ENCODE measurements around the gene COL4A1.
A peak's percentile ranks its signal among the peaks of the same experiment; 100 is the strongest.

COL4A1 gene

GRCh38 chr13:110291286-110291685 is 15.7 kb downstream of the COL4A1 start:
- H3K27ac ChIP-seq (replicated peaks; ENCODE audit: low read length), result no peak overlapping the region

GRCh38 chr13:110290826-110291225 is 16.1 kb downstream of the COL4A1 start:
- H3K9ac ChIP-seq (ENCODE audit: low read depth, low read length, poor library complexity), result no peak overlapping the region
- no peak overlapping the region for H2BK15ac ChIP-seq (ENCODE audit: low read length)
- H3K9me3 ChIP-seq (replicated peaks in 1 of 2; ENCODE audit: control insufficient read depth in 2 of 2, insufficient read depth in 1 of 2, low read depth in 1 of 2, low read length in 2 of 2), result peaks cover 0 to 4% of the 10 kb centered on the region in 2 donors
- H3K4me1 ChIP-seq (ENCODE audit: control insufficient read depth in 2 of 2, insufficient read depth in 1 of 2, low read depth in 1 of 2, low read length in 2 of 2), result peaks cover 12 to 15% of the 10 kb centered on the region in 2 donors
- no peaks in the 10 kb centered on the region for H3K27me3 ChIP-seq (ENCODE audit: control insufficient read depth in 3 of 3, insufficient read depth in 3 of 3, low read depth in 1 of 3, low read length in 3 of 3)
- H4K8ac ChIP-seq (ENCODE audit: low read depth, low read length), result no peak overlapping the region
- H2BK5ac ChIP-seq (ENCODE audit: low read length), result no peak overlapping the region
- peak overlapping the region; percentile 12 for H3K18ac ChIP-seq (ENCODE audit: low read length)
- H3K23ac ChIP-seq (ENCODE audit: low read depth, low read length, poor library complexity), result peak overlapping the region; percentile 56
- H4K91ac ChIP-seq (ENCODE audit: low read depth, low read length, poor library complexity), result no peak overlapping the region
- H3K27ac ChIP-seq (replicated peaks; ENCODE audit: low read length), result no peak overlapping the region
- no peak overlapping the region for H2AK5ac ChIP-seq (ENCODE audit: low read depth, low read length)
- H3K4me3 ChIP-seq (ENCODE audit: low read length in 2 of 2), result no peak overlapping the region
- no peak overlapping the region for H2BK120ac ChIP-seq (ENCODE audit: low read depth, low read length)
- H3K4ac ChIP-seq (ENCODE audit: low read length), result no peak overlapping the region
- H3K4me2 ChIP-seq (ENCODE audit: insufficient read depth, low read length, poor library complexity, severe bottlenecking), result no peak overlapping the region
- H2AFZ ChIP-seq (ENCODE audit: low read length), result no peak overlapping the region
- peaks cover 7% of the 10 kb centered on the region for H3K79me1 ChIP-seq (ENCODE audit: low read depth, low read length)
- peaks cover 0 to 12% of the 10 kb centered on the region in 2 donors for H3K36me3 ChIP-seq (replicated peaks in 1 of 2; ENCODE audit: control insufficient read depth in 2 of 2, insufficient read depth in 2 of 2, low read length in 2 of 2)
- WGBS, 2 donors (ENCODE audit: extremely low coverage in 2 of 2, insufficient read length in 2 of 2, insufficient replicate concordance in 1 of 2), result no CpG with 5 or more reads among the region's 15 CpGs
- no peak overlapping the region for H2BK12ac ChIP-seq (ENCODE audit: low read length)
- no peak overlapping the region for H3K14ac ChIP-seq (ENCODE audit: low read length)
- DNase-seq (ENCODE audit: low spot score), result no peak

More at GRCh38 chr13:110291286-110291685, 15.7 kb downstream of the COL4A1 start:
- no peak overlapping the region for H2AK5ac ChIP-seq (ENCODE audit: low read depth, low read length)
- H3K9ac ChIP-seq (ENCODE audit: low read depth, low read length, poor library complexity), result no peak overlapping the region
- H4K8ac ChIP-seq (ENCODE audit: low read depth, low read length), result no peak overlapping the region
- no peak overlapping the region for H3K4me2 ChIP-seq (ENCODE audit: insufficient read depth, low read length, poor library complexity, severe bottlenecking)
- H2BK120ac ChIP-seq (ENCODE audit: low read depth, low read length), result no peak overlapping the region
- peaks cover 7% of the 10 kb centered on the region for H3K79me1 ChIP-seq (ENCODE audit: low read depth, low read length)
- DNase-seq (ENCODE audit: low spot score), result no peak
- no peak overlapping the region for H3K4ac ChIP-seq (ENCODE audit: low read length)
- H2BK12ac ChIP-seq (ENCODE audit: low read length), result no peak overlapping the region
- H3K27me3 ChIP-seq (ENCODE audit: control insufficient read depth in 3 of 3, insufficient read depth in 3 of 3, low read depth in 1 of 3, low read length in 3 of 3), result no peaks in the 10 kb centered on the region
- no peak overlapping the region for H3K23ac ChIP-seq (ENCODE audit: low read depth, low read length, poor library complexity)
- H3K4me1 ChIP-seq (ENCODE audit: control insufficient read depth in 2 of 2, insufficient read depth in 1 of 2, low read depth in 1 of 2, low read length in 2 of 2), result peaks cover 12 to 15% of the 10 kb centered on the region in 2 donors
- H3K36me3 ChIP-seq (replicated peaks in 1 of 2; ENCODE audit: control insufficient read depth in 2 of 2, insufficient read depth in 2 of 2, low read length in 2 of 2), result peaks cover 0 to 12% of the 10 kb centered on the region in 2 donors
- H2BK15ac ChIP-seq (ENCODE audit: low read length), result no peak overlapping the region
- no peak overlapping the region for H4K91ac ChIP-seq (ENCODE audit: low read depth, low read length, poor library complexity)
- no peak overlapping the region for H2BK5ac ChIP-seq (ENCODE audit: low read length)
- H3K9me3 ChIP-seq (replicated peaks in 1 of 2; ENCODE audit: control insufficient read depth in 2 of 2, insufficient read depth in 1 of 2, low read depth in 1 of 2, low read length in 2 of 2), result peaks cover 0 to 4% of the 10 kb centered on the region in 2 donors
- H3K18ac ChIP-seq (ENCODE audit: low read length), result peak overlapping the region; percentile 22
- H2AFZ ChIP-seq (ENCODE audit: low read length), result no peak overlapping the region
- no CpG with 5 or more reads among the region's 9 CpGs for WGBS, 2 donors (ENCODE audit: extremely low coverage in 2 of 2, insufficient read length in 2 of 2, insufficient replicate concordance in 1 of 2)
- no peak overlapping the region for H3K4me3 ChIP-seq (ENCODE audit: low read length in 2 of 2)
- no peak overlapping the region for H3K14ac ChIP-seq (ENCODE audit: low read length)

- peaks cover 11 to 15% of the 10 kb centered on the region in 2 donors for H3K4me1 ChIP-seq (ENCODE audit: control insufficient read depth in 2 of 2, insufficient read depth in 1 of 2, low read depth in 1 of 2, low read length in 2 of 2)
- no peak overlapping the region for H3K4me2 ChIP-seq (ENCODE audit: insufficient read depth, low read length, poor library complexity, severe bottlenecking)
- no peak overlapping the region for H3K23ac ChIP-seq (ENCODE audit: low read depth, low read length, poor library complexity)
- H2BK120ac ChIP-seq (ENCODE audit: low read depth, low read length), result no peak overlapping the region
- H2AFZ ChIP-seq (ENCODE audit: low read length), result no peak overlapping the region
- no peak overlapping the region for H2BK15ac ChIP-seq (ENCODE audit: low read length)
- WGBS, 2 donors (ENCODE audit: extremely low coverage in 2 of 2, insufficient read length in 2 of 2, insufficient replicate concordance in 1 of 2), result no CpG with 5 or more reads among the region's 10 CpGs
- no peak overlapping the region for H4K91ac ChIP-seq (ENCODE audit: low read depth, low read length, poor library complexity)
- no peak overlapping the region for H3K4ac ChIP-seq (ENCODE audit: low read length)
- H4K8ac ChIP-seq (ENCODE audit: low read depth, low read length), result no peak overlapping the region
- H3K14ac ChIP-seq (ENCODE audit: low read length), result no peak overlapping the region
- H3K27me3 ChIP-seq (ENCODE audit: control insufficient read depth in 3 of 3, insufficient read depth in 3 of 3, low read depth in 1 of 3, low read length in 3 of 3), result no peaks in the 10 kb centered on the region
- peaks cover 0 to 12% of the 10 kb centered on the region in 2 donors for H3K36me3 ChIP-seq (replicated peaks in 1 of 2; ENCODE audit: control insufficient read depth in 2 of 2, insufficient read depth in 2 of 2, low read length in 2 of 2)
- no peak overlapping the region for H3K9ac ChIP-seq (ENCODE audit: low read depth, low read length, poor library complexity)
- peaks cover 0 to 4% of the 10 kb centered on the region in 2 donors for H3K9me3 ChIP-seq (replicated peaks in 1 of 2; ENCODE audit: control insufficient read depth in 2 of 2, insufficient read depth in 1 of 2, low read depth in 1 of 2, low read length in 2 of 2)
- H3K27ac ChIP-seq (replicated peaks; ENCODE audit: low read length), result no peak overlapping the region
- no peak overlapping the region for H3K4me3 ChIP-seq (ENCODE audit: low read length in 2 of 2)
- peaks cover 7% of the 10 kb centered on the region for H3K79me1 ChIP-seq (ENCODE audit: low read depth, low read length)
- DNase-seq (ENCODE audit: low spot score), result no peak
- H2AK5ac ChIP-seq (ENCODE audit: low read depth, low read length), result no peak overlapping the region
- H3K18ac ChIP-seq (ENCODE audit: low read length), result no peak overlapping the region
- no peak overlapping the region for H2BK5ac ChIP-seq (ENCODE audit: low read length)
- H2BK12ac ChIP-seq (ENCODE audit: low read length), result no peak overlapping the region
Observed at GRCh38 chr13:110290153-110290552, 16.8 kb downstream of the COL4A1 start.

- Histone ChIP-seq H3K36me3 (replicated peaks in 1 of 2; ENCODE audit: control insufficient read depth in 2 of 2, insufficient read depth in 2 of 2, low read length in 2 of 2) (peaks cover 0 to 12% of the 10 kb centered on the region in 2 donors), H2BK120ac (ENCODE audit: low read depth, low read length) (no peak overlapping the region), H2BK5ac (ENCODE audit: low read length) (no peak overlapping the region), H3K9ac (ENCODE audit: low read depth, low read length, poor library complexity) (no peak overlapping the region), H3K4me3 (ENCODE audit: low read length in 2 of 2) (no peak overlapping the region), H2BK12ac (ENCODE audit: low read length) (no peak overlapping the region), H3K27ac (replicated peaks; ENCODE audit: low read length) (no peak overlapping the region), H3K9me3 (replicated peaks in 1 of 2; ENCODE audit: control insufficient read depth in 2 of 2, insufficient read depth in 1 of 2, low read depth in 1 of 2, low read length in 2 of 2) (peaks cover 0 to 4% of the 10 kb centered on the region in 2 donors), H3K14ac (ENCODE audit: low read length) (no peak overlapping the region), H2AFZ (ENCODE audit: low read length) (no peak overlapping the region), H3K4ac (ENCODE audit: low read length) (no peak overlapping the region), H3K27me3 (ENCODE audit: control insufficient read depth in 3 of 3, insufficient read depth in 3 of 3, low read depth in 1 of 3, low read length in 3 of 3) (no peaks in the 10 kb centered on the region), H3K79me1 (ENCODE audit: low read depth, low read length) (peaks cover 9% of the 10 kb centered on the region), H4K91ac (ENCODE audit: low read depth, low read length, poor library complexity) (no peak overlapping the region), H3K23ac (ENCODE audit: low read depth, low read length, poor library complexity) (no peak overlapping the region), H2BK15ac (ENCODE audit: low read length) (no peak overlapping the region), H3K4me1 (ENCODE audit: control insufficient read depth in 2 of 2, insufficient read depth in 1 of 2, low read depth in 1 of 2, low read length in 2 of 2) (peaks cover 11 to 15% of the 10 kb centered on the region in 2 donors), H2AK5ac (ENCODE audit: low read depth, low read length) (no peak overlapping the region), H3K4me2 (ENCODE audit: insufficient read depth, low read length, poor library complexity, severe bottlenecking) (no peak overlapping the region), H3K18ac (ENCODE audit: low read length) (no peak overlapping the region), H4K8ac (ENCODE audit: low read depth, low read length) (no peak overlapping the region)
- DNase-seq (ENCODE audit: low spot score), result no peak
- WGBS, 2 donors (ENCODE audit: extremely low coverage in 2 of 2, insufficient read length in 2 of 2, insufficient replicate concordance in 1 of 2), result no CpG with 5 or more reads among the region's 11 CpGs
Observed at GRCh38 chr13:110289661-110290060, 17.3 kb downstream of the COL4A1 start.

Measured in neuronal stem cell (in vitro differentiated cells).